NCI-H2107 (cell line): ENCODE measurements around the gene MRPL33.

ENCODE experiments used
- DNase-seq: peaks from one replicate; lab custom pipeline; 2025; lab: John Stamatoyannopoulos, UW

MRPL33 gene

GRCh38 chr2:27776696-27777095 is 5.2 kb downstream of the MRPL33 start:
- no peak for DNase-seq

DNA sequence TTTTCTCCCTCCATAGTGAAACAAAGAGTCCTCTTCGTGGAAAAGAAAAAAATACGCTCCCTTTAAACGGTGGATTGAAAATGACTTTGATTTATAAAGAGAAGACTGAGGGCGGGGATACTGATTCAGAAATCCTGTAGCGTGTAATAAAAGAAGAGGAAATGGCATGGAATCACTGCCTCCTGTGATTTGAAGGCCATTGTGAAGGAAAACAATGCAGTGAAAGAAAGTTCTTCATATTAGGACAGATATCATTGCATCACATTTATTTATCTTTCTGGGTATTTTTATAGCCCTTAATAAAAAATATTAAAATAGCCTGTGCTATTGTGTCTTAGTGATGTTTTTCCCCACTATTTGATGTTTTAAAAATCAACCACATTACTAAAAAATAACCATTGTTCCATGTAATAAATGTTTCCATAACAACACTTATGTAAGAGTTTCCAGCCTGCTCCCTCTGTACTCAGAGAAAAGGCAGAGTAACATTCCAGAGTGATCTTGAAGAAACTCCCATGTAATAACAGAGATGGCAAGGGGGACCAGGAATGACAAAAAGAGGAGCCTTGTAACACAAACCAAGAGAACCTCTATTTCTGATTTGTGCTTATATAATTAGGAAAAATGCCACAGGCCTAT is 8.0 kb downstream of the MRPL33 start:
- no peak for DNase-seq

DNA sequence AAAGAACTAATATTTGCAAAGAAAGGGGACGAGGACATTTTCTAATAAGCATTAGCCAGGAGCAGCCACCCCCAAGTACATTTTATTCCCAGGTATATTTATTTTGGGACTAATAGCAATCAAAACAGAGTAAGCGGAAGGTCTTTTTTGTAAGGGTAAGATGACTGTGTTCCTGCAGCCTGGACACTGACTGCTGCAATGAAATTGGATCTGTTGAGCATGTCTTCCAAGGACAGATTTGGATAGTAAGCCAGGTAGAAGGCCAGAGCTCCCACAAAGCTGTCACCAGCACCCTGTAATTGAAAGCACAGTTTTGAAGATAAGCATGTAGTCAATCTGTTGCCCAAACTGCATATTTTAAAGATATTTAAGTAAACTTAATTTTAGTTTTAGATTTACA is 10.0 kb downstream of the MRPL33 start:
- DNase-seq, result no peak

GRCh38 chr2:27782701-27783100 is 11.2 kb downstream of the MRPL33 start:
- no peak for DNase-seq

GRCh38 chr2:27790796-27791195 is 19.3 kb downstream of the MRPL33 start:
- no peak for DNase-seq

DNA sequence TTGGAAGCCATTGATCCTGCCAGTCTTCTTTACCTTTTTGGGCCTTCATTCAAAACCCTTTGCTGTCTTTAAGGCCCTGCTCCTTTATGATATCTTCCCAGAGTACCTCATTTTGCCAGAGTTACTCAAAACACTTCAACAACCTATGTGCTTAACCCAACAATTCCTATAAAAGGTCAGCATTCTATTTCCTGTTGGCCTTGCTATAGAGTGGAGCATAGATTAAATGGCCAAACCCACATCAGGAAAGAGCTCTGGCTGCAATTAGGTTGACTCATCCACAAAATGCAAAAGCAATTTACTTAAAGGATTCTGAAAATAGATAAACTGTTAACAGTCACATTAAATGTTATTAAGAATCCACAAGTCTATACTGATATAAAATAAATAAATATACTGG is 21.2 kb downstream of the MRPL33 start:
- no peak for DNase-seq

GRCh38 chr2:27795093-27795834 is 23.7 kb downstream of the MRPL33 start:
- no peak for DNase-seq

GRCh38 chr2:27795868-27796277 is 24.4 kb downstream of the MRPL33 start:
- no peak for DNase-seq

GRCh38 chr2:27796791-27797765 is 25.6 kb downstream of the MRPL33 start:
- no peak for DNase-seq

DNA sequence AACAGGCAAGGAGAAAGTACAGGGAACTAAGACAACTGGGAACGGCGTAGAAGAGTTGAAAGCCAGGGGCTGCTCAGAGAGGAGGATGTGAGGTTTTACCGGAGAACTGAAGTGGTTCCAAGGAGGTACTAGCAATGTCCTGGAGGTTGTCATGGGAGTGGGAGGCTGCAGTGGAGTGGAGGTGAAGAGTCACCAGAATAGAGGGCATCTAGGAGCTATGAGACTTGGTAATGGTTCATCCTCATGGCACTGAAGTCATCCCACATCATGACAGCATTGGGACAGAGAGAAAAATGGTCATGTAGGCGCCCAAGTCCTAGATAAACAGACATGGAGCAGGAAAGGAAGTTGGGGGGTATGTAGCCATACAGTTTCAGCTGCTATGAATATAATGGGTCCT is 26.3 kb downstream of the MRPL33 start:
- no peak for DNase-seq

- DNase-seq, result no peak
Measured at GRCh38 chr2:27798486-27798885, 27.0 kb downstream of the MRPL33 start.

DNA sequence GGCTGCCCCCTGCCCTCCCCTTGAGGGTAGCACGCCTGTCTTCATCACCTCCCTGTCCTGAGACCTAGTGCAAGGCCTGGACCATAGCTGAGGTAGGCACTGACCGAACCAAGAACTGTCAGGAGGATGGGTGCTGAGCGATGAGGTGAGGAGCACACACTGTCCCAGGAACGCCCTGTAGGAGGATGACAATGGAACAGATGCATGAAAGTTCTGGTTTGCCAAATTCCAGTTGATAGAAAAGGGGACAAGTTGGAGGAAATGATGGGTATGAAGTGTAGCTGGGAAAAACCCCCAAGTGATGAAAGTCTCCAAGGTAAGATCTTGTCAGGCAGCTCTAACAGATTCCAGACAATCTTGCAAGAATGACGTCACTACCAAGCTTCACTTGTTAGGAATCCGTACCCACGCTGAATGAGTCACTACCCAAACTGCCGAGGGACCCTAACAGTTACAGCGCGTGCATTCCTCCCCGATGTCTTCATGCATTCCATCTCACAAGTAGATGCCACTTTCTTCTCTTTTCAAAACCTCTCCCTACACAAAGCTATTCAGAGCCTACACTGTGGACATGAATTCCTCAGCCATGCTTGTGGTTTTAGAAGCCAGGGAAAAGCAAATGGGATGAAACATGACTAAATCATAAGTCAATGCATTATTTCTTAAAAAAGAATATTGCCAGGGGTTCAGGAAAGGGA is 27.6 kb downstream of the MRPL33 start:
- DNase-seq, result no peak

- DNase-seq, result no peak
Measured at GRCh38 chr2:27799646-27800010, 28.1 kb downstream of the MRPL33 start.

GRCh38 chr2:27800856-27801255 is 29.3 kb downstream of the MRPL33 start:
- DNase-seq, result no peak

DNA sequence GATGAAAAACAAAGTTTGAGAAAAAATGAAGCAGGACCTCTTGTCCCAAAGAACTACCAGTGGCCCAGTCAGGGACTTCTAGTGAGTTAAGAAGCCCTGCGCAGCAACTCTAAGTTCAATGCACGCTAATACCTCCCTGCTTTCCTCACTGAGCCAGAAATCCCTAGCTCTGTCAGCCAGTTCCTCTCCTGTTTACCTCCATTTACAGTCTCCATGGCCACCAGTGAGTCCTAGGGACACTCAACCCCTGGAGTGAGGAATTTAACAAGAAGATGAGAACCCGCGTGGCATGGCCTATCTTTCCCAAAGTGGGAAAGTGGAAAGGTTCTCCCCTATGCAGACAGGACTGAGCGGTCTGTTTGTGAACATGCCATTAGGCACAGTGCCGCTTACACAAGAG is 31.0 kb downstream of the MRPL33 start:
- no peak for DNase-seq

- no peak for DNase-seq
Measured at GRCh38 chr2:27803046-27803445, 31.5 kb downstream of the MRPL33 start.

DNA sequence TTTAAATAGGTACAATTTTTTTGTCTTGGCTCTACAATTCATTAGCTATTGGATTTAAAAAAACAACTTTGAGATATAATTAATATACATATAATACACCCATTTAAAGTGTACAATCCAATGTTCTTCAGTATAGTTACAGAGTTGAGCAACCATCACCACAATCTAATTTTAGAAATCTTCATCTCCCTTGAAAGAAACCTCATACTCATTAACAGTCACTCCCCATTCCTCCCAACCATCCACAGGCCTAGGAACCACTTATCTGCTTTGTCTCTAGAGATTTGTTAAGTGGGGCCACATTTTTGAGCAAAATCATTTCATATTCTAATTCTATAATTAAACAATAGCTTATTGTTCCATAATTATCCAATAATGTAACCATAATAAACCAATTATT is 32.6 kb downstream of the MRPL33 start:
- DNase-seq, result no peak

DNA sequence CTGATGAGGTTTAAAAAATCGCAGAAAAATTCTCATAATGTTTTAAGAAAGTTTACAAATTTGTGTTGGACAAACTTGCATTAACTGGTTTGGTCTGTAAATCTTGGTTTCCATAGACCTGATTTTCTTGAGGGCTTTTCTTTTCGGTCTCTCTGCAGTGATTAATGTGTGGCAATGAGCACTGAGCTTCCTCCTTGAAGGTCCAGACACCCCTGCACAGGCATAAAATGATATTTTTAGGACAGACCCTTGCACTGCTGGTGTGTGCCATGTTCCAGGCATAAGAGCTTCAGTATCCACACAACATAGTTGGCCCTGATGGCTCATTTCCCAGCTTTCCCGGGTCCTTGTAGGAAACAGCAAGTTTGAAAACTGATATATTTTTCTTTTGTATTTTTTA is 33.7 kb downstream of the MRPL33 start:
- DNase-seq, result no peak

DNA sequence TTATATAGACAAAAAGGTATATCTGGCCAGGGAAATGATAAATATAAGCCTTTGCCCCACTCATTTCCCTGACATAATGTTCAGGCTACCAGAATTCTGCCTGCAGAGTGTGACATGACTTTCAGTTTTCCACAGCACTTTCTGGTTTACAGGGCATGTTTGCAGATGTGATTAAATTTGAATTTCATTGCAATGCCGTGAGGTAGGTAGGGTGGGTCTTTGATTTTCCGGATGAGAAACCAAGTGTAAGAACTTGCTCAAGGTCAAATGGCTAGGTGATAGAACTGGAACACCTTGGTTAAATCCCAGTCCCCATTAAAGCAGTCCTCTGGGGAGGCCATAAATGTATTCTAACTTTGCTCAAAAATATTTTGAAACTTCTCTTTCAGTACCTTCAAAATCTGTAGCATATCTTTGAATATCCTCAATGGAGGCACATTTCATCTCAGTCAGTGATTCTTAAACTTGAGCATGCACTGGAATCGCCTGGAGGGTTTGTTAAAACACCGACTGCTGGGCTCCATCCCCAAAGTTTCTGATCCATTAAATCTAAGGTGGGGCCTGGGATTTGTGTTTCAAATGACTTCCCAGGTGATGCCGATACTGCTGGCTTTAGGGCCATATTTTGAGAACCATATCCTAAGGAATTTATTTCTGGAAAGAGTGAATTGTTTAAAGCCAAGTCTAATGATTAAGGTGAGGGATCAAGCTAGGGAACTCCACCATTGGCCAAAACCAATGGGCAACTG is 35.0 kb downstream of the MRPL33 start:
- DNase-seq, result no peak

- no peak for DNase-seq
Measured at GRCh38 chr2:27807476-27807875, 36.0 kb downstream of the MRPL33 start.

DNA sequence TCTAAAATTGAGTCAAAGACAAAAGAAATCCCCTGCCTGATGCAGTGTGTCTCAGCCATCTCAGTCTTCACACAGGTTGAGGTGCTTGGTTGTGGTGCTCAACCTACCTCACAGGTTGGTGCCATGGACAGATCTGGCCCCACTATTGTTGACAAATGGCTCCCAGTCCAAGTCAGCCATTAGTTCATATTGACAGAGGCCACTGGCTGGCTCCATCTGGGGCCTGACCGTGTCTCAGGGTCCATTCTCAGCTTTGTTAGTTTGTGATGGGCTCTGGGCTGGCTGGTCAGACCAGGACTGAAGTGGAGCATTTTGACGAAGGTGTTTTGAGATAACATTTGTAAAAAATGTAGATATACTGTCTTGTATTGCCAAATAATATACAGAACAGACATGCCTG is 36.9 kb downstream of the MRPL33 start:
- DNase-seq, result no peak
